Activated CD4-positive, alpha-beta T cell treated with anti-CD3 and anti-CD28 coated beads for 4 hours (primary cell): ENCODE measurements around the gene PIN1.

Experiments used
- DNase-seq, 2 donors: peaks; one replicate each; pipeline ENCODE4 v3.0.0-alpha.2; 2020

Gene PIN1

GRCh38 chr19:9857076-9857721 is 22.1 kb downstream of the PIN1 start:
- no peak for DNase-seq

- peak in 1 of 2 donors; percentile 19 for DNase-seq
These were observed 23.0 kb downstream of the PIN1 start for GRCh38 chr19:9857920-9858746.

DNA sequence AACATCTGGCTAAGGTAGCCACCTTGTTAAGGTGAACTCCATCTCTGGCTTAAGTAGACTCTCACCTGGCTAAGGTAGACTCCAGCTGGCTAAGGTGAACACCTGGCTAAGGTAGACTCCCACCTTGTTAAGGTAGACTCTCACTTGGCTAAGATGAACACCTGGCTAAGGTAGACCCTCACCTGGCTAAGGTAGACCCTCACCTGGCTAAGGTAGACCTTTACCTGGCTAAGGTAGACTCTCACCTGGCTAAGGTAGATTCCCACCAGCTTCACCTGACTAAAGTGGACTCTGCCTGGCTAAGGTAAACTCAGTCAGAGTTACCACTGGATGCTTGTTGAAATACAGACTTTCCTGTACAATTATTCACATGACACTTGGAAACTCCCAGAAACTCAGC is 23.6 kb downstream of the PIN1 start:
- DNase-seq, result no peak

- DNase-seq, result no peak
These were observed 25.3 kb downstream of the PIN1 start for GRCh38 chr19:9860407-9860806.

DNA sequence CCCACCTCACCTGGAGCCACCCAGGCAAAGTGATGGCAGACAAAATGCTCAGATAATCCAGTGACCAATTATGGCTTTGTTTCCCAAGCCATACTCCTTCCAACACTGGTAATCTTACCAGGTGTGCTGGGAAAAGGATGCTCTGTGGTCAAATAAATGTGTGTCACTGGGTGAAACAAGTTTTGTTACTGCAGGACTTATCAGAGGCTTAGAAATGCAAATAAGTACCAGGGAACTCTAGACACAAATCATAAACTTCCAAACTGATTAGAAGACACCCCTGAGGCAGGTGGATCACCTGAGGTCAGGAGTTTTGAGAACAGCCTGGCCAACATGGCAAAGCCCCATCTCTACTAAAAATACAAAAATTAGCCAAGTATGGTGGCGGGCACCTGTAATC is 26.4 kb downstream of the PIN1 start:
- no peak for DNase-seq

DNA sequence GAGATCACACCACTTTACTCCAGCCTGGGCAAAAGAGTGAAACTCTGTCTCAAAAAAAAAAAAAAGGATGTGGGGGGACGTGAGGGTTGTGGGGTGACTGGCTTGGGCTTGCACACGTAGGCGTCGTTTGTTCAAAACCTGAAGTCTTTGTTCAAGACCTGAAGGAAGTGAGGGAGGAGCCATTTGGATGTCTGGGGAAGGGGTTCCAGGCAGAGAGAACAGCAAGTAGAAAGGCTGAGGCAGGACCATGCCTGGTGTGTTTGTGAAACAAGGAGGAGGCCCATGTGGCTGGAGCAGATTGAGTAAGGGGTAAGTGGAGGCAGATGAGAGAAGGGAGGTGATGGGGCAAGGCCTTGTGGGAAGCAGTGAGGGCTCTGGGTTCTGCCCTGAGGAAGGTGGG is 27.8 kb downstream of the PIN1 start:
- DNase-seq, result no peak

DNA sequence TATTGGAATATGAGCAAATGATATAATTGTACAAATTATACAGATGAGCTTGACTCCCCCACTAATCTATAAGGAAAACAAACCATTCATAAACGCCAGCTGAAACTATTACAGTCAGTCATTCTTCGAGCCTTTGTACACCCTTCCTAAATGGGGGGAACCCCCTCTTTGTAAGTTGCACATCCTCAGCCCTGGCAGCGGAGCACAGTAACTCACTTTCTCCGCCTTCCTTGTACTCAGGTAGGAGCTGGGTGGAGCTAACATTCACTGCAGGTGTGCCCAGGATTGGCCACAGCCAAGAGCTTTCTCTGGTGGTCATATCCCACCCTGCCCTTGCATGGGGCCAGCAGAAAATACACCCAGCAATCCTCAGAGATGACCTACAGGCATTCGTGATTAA is 28.6 kb downstream of the PIN1 start:
- DNase-seq, result peak; percentile 19 to 21

DNA sequence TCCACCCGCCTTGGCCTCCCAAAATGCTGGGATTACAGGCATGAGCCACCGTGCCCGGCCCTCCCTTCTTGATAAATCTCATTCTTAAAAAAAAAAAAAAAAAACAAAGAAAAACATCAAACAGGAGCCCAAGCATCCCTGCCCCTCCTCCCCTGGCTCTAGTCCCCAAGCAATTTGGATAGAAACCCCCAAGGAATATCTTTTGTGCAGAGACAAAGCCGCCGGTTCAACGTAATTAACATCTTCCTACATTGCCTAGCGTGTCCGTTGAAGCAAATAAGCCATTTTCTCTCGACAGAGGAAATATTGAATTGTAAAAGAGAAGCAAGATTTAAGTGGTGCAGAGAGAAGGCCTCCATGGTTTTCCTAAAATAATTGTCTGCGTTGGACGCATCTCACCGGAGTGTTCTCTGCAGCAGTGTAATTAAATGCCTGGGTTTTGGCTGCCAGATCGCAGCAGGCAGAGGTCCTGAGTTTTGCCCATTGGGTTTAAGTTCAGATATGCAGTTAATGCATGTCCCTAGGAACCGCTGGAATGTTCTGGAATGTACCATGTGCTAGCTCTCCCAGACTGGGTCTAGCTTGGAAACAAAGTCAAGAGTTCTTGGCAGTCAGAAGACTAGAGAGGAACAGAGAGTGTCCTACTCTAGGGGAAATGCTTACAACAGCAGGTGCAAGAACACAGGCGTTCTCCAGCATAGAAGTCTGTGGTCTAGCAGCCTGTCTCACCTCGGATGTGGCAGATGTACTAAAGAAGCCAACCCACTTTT is 30.8 kb downstream of the PIN1 start:
- no peak for DNase-seq

- no peak for DNase-seq
These were observed 34.0 kb downstream of the PIN1 start for GRCh38 chr19:9868983-9869617.

GRCh38 chr19:9871626-9872338 is 36.7 kb downstream of the PIN1 start:
- DNase-seq, result no peak

DNA sequence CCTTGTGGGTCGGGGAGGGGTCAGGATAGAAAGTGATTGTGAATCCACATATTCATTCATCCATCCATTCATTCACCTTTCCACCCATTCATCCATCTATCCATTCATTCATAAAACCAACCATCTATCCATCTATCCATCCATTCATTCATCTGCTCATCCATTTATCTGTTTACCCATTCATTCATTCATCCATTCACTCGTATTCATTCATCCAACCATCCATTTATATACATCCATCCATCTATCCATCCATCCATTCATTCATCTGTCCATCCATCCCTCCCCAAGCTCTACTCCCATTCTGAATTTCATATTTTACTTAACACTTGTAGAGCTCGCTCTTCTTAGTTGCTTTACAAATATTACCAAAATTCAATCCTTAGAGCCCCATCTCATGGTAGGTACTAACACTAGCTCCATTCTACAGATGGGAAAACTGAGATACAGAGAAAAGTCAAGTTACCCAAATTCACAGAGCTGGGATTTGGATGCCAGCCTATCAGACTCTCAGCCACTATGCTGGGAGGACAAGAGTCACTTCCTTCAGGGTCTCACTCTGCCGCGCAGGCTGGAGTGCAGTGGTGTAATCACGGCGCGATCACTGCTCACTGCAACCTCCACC is 37.6 kb downstream of the PIN1 start:
- no peak for DNase-seq

DNA sequence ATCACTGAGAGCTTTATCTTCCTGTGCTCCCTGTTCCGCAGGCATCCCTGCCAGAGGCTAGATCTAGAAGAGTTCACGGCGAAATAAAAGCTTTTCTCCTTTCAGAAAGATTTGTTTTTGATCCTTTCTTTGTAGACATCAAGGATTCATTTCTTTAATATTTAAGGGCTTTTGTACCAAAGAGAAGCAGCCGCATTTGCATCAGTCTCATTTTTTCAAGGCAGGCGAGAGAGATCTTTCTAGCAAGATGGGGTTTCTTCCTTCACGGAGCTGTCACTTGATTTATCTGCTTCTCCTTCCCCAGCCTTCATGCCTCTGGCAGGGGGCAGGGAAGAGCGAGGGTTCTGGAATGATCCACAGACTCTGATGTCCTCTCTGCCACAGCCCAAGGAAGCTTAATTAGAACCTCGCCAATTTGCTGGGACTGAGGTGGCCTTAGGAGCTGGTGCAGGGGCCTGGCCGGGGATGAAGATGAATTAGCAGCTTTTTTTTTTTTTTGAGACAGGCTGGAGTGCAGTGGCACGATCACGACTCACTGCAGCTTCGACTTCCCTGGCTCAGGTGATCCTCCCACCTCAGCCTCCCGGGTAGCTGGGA is 40.0 kb downstream of the PIN1 start:
- no peak for DNase-seq

- no peak for DNase-seq
These were observed 40.7 kb downstream of the PIN1 start for GRCh38 chr19:9875796-9876195.

GRCh38 chr19:9877780-9878510 is 42.8 kb downstream of the PIN1 start:
- DNase-seq, result no peak

DNA sequence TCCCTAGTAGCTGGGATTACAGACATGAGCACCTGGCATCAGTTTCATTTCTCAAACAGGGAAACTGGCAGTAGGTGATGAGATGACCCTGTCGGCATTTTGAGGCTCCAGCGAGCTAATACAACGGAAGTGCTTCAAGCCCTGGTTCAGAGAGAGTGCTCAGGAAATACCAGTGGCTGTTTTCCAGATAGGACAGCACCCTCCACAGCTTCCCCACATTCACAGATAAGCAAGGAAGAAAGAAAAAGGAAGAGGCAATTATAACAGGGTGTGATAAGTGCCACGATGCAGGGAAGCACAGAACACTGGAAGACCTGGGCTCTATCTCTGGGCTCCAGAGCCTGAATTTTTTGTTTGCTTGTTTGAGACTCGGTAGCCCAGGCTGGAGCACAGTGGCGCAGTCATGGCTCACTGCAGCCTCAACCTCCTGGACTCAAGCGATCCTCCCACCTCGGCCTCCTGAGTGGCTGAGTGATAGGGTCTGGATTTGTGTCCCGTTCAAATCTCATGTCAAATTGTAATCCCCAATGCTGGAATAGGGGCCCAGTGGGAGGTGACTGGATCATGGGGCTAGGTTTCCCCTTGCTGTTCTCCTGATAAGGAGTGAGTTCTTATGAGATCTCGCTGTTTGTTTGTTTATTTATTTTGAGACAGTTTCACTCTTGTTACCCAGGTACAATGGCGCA is 43.5 kb downstream of the PIN1 start:
- DNase-seq, result no peak

- no peak for DNase-seq
These were observed 46.6 kb downstream of the PIN1 start for GRCh38 chr19:9881720-9882119.

DNA sequence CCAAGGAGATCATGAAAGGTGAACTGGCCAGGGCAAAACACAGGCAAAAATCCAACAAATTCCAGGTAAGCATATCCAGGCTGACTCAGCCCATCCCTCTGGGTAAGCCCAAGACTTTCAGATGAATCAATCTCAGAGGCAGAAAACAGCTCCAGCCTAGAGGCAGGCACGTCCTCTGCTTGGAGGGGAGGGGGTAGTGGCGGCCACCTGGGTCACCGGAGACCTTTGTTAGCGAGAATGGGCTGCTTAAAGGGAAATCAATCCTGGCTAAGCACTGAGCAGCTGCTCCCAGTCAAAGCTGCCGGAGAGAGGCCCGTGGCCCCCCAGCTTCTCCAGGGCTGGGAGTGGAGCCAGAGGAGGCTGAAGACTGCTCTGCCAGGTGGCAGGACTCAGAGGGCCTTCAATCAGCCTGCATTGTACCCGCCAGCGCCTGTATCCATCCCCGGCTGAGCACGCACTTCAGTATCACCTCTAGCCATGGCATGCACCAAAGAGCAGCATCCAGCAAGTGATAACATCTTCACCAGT is 48.2 kb downstream of the PIN1 start:
- DNase-seq, result no peak

- DNase-seq, result no peak
These were observed 48.6 kb downstream of the PIN1 start for GRCh38 chr19:9883764-9884163.

GRCh38 chr19:9885077-9885552 is 50.0 kb downstream of the PIN1 start:
- no peak for DNase-seq
